Natural killer cell treated with Interleukin-12 subunit alpha and Interleukin-12 subunit beta and Interleukin-15 and Interleukin-18, amount 100 ng/mL, for 72 hours (primary cell): ENCODE measurements around the gene ABHD12B. TPM values are rescaled to one million over a fixed set of nuclear protein-coding genes. Genes with fewer than 3 reads are reported as not detected.
"Not testable (repeated sequence)": the region's sequence is repeated elsewhere in the genome, so short reads cannot be mapped to it uniquely, and the experiment has no call there.

ENCODE experiments used
- ATAC-seq, 2 donors: fragments of 150-1000 bp; cut with Tn5 transposase in 1 of 2; sonication (Bioruptor Pico), chemical (Tn5 transposase) in 1 of 2; 2 replicates each; pipeline ENCODE4 v1.10.0; 2021
- DNase-seq: peaks from one replicate; pipeline ENCODE4 v3.0.0; 2022; ENCODE audit warnings: low spot score
- H3K27ac Mint-ChIP-seq, 2 donors: 1 replicate in 1 of 2; 2 replicates in 1 of 2; pipeline ENCODE4 v1.8.0; 2022; ENCODE audit warnings: mixed read lengths in 2 of 2, mild to moderate bottlenecking in 1 of 2, moderate library complexity in 1 of 2
- H3K27me3 Mint-ChIP-seq, 2 donors: 1 replicate in 1 of 2; 2 replicates in 1 of 2; pipeline ENCODE4 v1.8.0; 2022; ENCODE audit warnings: mixed read lengths in 2 of 2
- H3K36me3 Mint-ChIP-seq: one replicate; pipeline ENCODE4 v1.8.0; 2022; ENCODE audit warnings: mixed read lengths
- H3K4me1 Mint-ChIP-seq, 2 donors: 1 replicate in 1 of 2; 2 replicates in 1 of 2; pipeline ENCODE4 v1.8.0; 2022; ENCODE audit warnings: low read depth in 2 of 2, mixed read lengths in 2 of 2, mild to moderate bottlenecking in 1 of 2
- H3K4me3 Mint-ChIP-seq: one replicate; pipeline ENCODE4 v1.8.0; 2022; ENCODE audit warnings: mixed read lengths
- H3K9me3 Mint-ChIP-seq: 2 replicates; pipeline ENCODE4 v1.8.0; 2022; ENCODE audit warnings: mixed read lengths
- total RNA-seq, 2 donors: library from RNA; stranded (reverse); gene quantifications; one replicate each; pipeline ENCODE4 v1.2.3, GENCODE V29; 2022

The ABHD12B gene
- total RNA-seq, 2 donors from 2014 or later, result 0.73 TPM; not detected in 1

DNA sequence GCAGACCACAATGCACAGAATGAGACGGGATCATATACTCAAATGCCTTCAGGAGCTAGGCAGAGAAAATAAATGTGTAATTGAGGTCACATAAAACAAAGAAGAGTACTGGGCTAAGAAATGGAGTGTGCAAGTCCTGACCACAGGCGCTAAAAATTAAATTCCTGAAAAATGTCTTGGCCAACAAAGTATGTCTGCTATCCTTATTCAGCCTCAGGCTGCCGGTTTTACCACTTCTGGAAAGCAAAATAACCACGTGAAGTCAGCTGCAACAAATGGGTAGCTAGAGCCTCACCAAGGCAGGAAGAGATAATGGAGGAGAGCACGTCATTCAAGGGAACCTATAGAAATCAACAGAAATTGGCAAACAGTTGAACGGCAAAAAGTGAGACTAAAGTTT is 69.3 kb downstream of the ABHD12B start:
- Mint-ChIP-seq H3K4me1 (peaks cover 5 to 8% of the 10 kb centered on the region in 2 donors), H3K27ac (no peak overlapping the region), H3K4me3 (no peak overlapping the region), H3K36me3 (no peaks in the 10 kb centered on the region), H3K9me3 (no peaks in the 10 kb centered on the region), H3K27me3 (peaks cover 27% of the 10 kb centered on the region in 2 donors)
- DNase-seq (no peak), ATAC-seq (no peak)

DNA sequence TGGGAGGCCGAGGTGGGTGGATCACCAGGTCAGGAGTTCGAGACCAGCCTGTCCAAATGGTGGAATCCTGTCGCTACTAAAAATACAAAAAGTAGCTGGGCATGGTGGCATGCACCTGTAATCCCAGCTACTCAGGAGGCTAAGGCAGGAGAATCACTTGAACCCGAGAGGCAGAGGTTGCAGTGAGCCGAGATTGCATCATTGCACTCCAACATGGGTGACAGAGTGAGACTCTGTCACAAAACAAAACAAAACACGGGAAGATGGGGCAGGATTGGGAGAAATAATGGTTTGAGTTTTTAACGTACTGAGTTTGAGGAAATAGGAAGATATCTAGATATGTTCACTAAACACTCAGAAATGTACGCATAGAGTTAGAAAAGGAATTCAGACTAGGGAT is 69.8 kb downstream of the ABHD12B start:
- DNase-seq, result not testable (repeated sequence)

DNA sequence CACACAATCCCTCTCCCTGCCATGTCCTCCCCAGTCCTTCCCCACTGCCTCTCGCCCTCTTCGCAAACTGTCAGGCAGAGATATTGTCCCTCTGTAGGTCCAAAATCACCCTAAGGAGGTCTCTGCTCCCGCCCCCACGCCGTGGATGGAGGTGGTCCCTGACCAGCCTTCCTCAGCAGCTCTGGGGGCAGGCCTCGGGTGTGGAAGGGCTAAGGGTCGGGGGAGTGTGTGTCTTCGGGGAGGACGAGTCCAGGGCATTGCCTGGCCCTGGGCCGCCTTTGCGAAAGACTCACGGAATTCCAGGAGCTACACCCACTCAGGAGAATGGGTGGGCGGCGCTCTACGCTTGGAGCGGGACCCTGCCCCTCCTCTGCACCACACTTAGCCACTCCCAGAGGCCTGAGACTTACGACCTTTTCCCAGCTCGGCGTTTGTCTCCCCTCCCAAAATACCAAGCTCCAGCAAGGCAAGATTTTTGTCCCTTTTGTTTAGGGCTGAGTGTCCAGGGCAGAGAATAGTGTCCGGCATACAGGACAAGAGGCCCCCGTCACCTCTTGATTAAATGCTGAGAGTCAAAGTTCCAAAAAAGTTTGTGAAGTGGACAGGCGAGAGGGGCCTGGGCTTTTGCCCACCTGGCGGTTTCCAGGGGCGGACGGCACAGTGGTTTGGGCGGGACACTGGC is 71.5 kb downstream of the ABHD12B start:
- peak overlapping the region; percentile 37 for H3K4me3 Mint-ChIP-seq
- DNase-seq (no peak), ATAC-seq (no peak)
- H3K9me3 Mint-ChIP-seq, result no peaks in the 10 kb centered on the region
- peaks cover 27 to 28% of the 10 kb centered on the region in 2 donors for H3K27me3 Mint-ChIP-seq
- no peak overlapping the region for H3K27ac Mint-ChIP-seq
- no peaks in the 10 kb centered on the region for H3K36me3 Mint-ChIP-seq
- peaks cover 5 to 8% of the 10 kb centered on the region in 2 donors for H3K4me1 Mint-ChIP-seq

More for the DNA sequence above, 69.8 kb downstream of the ABHD12B start:
- not testable (repeated sequence) for ATAC-seq, H3K4me3 Mint-ChIP-seq, H3K9me3 Mint-ChIP-seq, H3K4me1 Mint-ChIP-seq, H3K36me3 Mint-ChIP-seq, H3K27ac Mint-ChIP-seq
- peaks cover 27% of the 10 kb centered on the region in 2 donors for H3K27me3 Mint-ChIP-seq

DNA sequence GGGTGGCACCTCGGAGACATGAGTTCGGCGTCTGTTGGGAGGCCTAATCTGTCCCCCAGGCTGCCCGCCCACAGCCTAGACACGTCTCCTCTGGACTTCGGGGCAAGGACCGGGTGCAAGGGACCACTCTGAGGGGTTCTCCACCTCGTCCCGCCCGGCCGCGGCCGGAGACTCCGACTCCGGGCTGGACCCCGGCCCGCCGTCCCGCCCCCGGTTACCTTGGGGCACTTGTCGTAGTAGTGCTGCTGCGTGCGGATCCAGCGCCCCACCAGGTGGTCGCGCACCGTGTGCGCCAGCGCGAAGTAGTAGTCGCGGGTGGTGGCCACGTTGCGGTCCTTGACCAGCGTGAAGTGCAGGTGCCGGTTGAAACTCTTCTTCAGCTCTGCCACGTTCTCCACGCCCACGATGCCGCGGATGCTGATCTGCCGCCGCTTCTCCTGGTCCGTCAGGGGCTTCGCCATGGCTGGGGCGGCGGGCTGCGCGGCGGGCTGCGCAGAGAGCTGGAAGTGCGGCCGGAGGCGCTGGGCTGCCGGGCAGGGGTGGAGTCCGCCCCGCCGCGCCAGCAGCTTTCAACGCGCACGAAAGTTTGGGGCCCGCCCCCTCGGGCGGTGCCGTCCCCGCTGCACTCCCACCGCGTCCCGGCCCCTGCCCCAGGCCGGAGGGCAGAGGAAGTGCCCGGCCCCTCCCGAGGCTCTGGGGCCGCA is 72.2 kb downstream of the ABHD12B start, which contains the start of gene PYGL:
Gene PYGL, minus strand, starts transcription at position 541 of the 704 bp plus-strand sequence. Its CDS starts 80 bp downstream, at position 461.
- peaks cover 27 to 28% of the 10 kb centered on the region in 2 donors for H3K27me3 Mint-ChIP-seq
- H3K36me3 Mint-ChIP-seq, result no peaks in the 10 kb centered on the region
- H3K9me3 Mint-ChIP-seq, result no peaks in the 10 kb centered on the region
- DNase-seq, result peak; percentile 63
- no peak within 1 kb of the TSS for H3K27ac Mint-ChIP-seq
- H3K4me3 Mint-ChIP-seq, result peak within 1 kb of the TSS; percentile 88
- peak; percentile 82 to 84 for ATAC-seq
- H3K4me1 Mint-ChIP-seq, result peaks cover 5 to 8% of the 10 kb centered on the region in 2 donors

DNA sequence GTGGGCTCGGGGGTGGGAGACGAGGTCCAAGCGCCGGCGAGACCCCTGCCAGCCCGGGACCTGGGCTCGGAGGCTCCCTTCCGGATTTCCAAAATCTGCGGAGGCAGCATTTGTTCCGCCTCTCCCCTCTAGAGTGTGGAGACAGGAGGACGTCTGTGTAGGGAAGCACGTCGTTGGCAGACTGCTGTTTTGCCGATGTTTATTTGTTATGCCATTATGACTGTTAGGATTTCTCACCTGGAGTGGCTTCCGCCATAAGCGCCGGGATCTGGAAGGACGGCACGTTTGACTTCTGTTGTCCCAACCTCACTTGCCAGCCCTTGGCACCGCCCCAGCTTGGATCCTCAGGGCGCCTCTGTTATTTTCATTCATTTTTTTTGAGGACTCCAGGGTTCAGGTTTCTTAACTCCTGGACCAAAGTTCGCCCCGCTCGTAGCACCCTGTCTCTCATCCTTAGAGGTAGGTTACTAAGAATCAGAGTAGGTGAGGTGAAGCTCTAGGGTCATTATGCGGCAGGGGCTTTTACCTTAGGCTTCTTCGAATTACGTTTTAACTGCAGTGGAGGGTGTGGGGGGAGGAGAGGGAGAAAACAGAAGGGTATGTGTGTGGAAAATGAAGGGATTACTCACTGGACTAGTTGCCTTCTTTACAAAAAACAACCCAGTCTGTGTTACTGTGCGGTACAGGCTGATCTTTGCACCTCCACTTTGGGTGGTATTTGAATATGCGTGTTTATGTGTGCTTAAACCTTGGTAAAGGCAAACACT is 73.0 kb downstream of the ABHD12B start:
- Mint-ChIP-seq H3K27me3 (peaks cover 27 to 28% of the 10 kb centered on the region in 2 donors), H3K27ac (no peak overlapping the region), H3K9me3 (no peaks in the 10 kb centered on the region), H3K4me1 (peaks cover 5 to 8% of the 10 kb centered on the region in 2 donors), H3K4me3 (peak overlapping the region; percentile 88), H3K36me3 (no peaks in the 10 kb centered on the region)
- DNase-seq (no peak), ATAC-seq (no peak)

DNA sequence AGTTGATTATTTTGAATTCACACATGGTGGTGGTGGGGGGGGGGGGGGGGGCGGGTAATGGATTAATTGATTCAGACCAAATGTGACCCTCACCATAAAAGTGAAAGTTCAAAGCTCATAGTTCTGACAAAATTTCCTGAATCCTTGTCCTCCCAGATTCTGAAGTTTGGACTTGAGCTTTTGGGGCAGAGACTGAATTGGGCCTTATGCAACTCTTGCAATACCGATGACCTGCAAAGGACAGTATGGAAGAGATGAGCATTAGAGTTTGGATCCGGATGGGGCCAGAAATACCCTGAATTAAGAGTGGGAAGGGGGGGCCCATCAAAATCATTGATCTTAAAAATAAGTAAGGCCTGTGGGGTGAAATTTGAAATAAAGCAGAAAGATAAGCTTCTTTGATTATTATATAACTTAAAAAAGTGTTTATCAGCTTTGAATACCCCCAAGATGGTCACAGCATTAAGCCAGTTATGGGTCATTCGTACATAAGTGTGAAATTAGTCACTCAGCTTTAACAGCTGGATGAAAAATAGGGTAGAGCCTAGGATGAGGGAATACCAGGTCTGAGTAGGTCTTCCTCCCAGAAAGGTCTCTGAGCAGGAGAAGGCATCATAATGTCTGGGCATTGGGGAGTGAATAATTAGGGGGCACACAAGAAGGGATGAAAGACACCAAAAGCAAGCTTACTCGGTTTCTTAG is 74.5 kb downstream of the ABHD12B start:
- H3K4me1 Mint-ChIP-seq, result peaks cover 5 to 8% of the 10 kb centered on the region in 2 donors
- H3K9me3 Mint-ChIP-seq, result no peaks in the 10 kb centered on the region
- DNase-seq (no peak), ATAC-seq (no peak)
- H3K27me3 Mint-ChIP-seq, result peaks cover 15 to 21% of the 10 kb centered on the region in 2 donors
- no peak overlapping the region for H3K4me3 Mint-ChIP-seq
- H3K27ac Mint-ChIP-seq, result no peak overlapping the region
- no peaks in the 10 kb centered on the region for H3K36me3 Mint-ChIP-seq

DNA sequence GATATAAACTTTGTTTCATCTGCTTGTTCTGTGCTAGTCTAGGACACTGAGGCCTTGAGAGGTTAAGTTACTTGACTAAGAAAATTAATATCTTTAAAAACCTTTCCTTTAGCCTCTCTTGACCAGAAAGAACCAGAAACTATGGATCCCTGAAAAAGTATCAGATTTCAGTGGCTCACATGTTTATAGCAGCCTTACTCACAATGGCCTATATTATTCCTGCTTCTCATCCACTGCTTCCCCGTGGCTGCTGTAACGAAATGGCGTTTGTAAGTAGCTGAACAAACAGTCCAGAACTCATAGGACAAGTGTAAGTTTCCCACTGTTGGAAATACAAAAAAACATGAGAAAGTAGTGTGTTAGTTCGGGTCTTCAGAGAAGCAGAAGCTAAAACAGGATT is 75.6 kb downstream of the ABHD12B start:
- DNase-seq (no peak), ATAC-seq (no peak)
- H3K4me1 Mint-ChIP-seq, result peaks cover 5 to 8% of the 10 kb centered on the region in 2 donors
- H3K9me3 Mint-ChIP-seq, result no peaks in the 10 kb centered on the region
- no peaks in the 10 kb centered on the region for H3K36me3 Mint-ChIP-seq
- H3K4me3 Mint-ChIP-seq, result no peak overlapping the region
- peaks cover 7 to 18% of the 10 kb centered on the region in 2 donors for H3K27me3 Mint-ChIP-seq
- no peak overlapping the region for H3K27ac Mint-ChIP-seq

DNA sequence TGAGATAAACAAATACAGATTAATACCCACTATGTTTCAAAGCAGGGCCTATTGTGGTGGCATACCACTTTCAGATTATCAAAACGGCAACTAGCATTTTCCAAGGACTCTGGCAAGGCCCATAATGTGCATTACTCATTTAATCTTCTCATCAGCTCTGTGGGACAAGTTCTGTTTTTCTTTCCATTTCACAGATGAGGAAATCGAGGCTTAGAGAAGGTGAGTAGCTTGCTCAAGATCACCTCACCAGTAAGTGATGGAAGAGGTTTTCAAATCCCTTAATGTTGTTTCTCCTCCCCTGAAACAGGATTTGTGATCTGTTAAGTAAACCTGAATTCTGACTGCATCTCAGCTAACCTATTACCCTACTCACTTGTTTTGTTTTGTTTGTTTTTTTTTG is 76.4 kb downstream of the ABHD12B start:
- Mint-ChIP-seq H3K36me3 (no peaks in the 10 kb centered on the region), H3K27me3 (peaks cover 14 to 21% of the 10 kb centered on the region in 2 donors), H3K4me1 (peaks cover 5 to 8% of the 10 kb centered on the region in 2 donors), H3K9me3 (no peaks in the 10 kb centered on the region), H3K4me3 (no peak overlapping the region), H3K27ac (no peak overlapping the region)
- DNase-seq (no peak), ATAC-seq (no peak)

DNA sequence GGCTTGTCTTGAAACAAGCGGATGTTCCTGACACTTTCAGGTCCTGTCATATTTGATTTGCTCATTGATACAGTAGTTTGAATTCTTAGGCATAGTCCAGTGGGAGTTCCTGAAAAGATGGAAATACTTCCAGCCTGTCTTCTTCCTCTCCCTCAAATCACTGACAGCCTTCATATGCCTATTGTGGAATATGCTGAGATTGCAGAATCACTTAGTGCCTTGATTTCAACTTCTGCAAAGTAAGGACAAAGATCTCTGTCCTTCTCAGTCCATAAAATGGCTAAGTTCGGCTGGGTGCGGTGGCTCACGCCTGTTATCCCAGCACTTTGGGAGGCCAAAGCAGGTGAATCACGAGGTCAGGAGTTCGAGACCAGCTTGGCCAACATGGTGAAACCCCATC is 79.2 kb downstream of the ABHD12B start:
- H3K4me1 Mint-ChIP-seq, result no peaks in the 10 kb centered on the region
- H3K27ac Mint-ChIP-seq, result no peak overlapping the region
- H3K9me3 Mint-ChIP-seq, result no peaks in the 10 kb centered on the region
- no peaks in the 10 kb centered on the region for H3K36me3 Mint-ChIP-seq
- no peak for ATAC-seq
- no peak overlapping the region for H3K4me3 Mint-ChIP-seq
- no peak for DNase-seq
- H3K27me3 Mint-ChIP-seq, result peaks cover 6 to 12% of the 10 kb centered on the region in 2 donors

DNA sequence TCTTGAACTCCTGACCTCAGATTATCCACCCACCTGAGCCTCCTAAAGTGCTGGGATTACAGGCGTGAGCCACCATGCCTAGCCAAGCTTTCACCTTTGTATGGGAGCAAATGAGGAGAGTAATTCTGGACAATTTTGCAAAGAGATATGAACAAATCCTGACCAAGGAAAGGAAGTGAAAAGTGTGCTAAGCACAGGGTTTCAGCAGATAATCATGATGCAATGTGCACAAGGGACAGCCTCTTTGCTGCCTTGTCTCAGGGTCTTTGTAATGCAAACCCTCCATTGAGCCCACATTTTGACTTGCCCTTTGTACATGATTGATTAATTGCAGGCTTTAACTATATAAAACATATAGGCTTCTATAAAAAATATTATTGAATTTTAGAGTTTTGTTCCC is 81.6 kb downstream of the ABHD12B start:
- H3K36me3 Mint-ChIP-seq, result no peaks in the 10 kb centered on the region
- ATAC-seq (no peak), DNase-seq (no peak)
- H3K27ac Mint-ChIP-seq, result no peak overlapping the region
- H3K4me1 Mint-ChIP-seq, result no peaks in the 10 kb centered on the region
- H3K4me3 Mint-ChIP-seq, result no peak overlapping the region
- no peaks in the 10 kb centered on the region for H3K9me3 Mint-ChIP-seq
- H3K27me3 Mint-ChIP-seq, result peaks cover 6 to 9% of the 10 kb centered on the region in 2 donors

Other genes with a start within 250 kb of the ABHD12B start
- 1 to 10 TPM; 7.5 to 9.4 TPM for gene SAV1, start 203.7 kb upstream of the ABHD12B start, total RNA-seq
- 10 to 100 TPM; 52.0 to 74.5 TPM for gene NIN, start 40.9 kb upstream of the ABHD12B start, total RNA-seq
- 1 to 10 TPM in 1 of 2 donors, under 1 TPM in 1; 0.62 to 2.3 TPM for gene PYGL, start 72.4 kb downstream of the ABHD12B start, total RNA-seq
- gene TRIM9, start 223.1 kb downstream of the ABHD12B start, total RNA-seq, result under 1 TPM; 0.11 to 0.24 TPM